Mesothelial cell of epicardium (in vitro differentiated cells): ENCODE measurements around the gene SLC5A1. TPM values are rescaled to one million over a fixed set of nuclear protein-coding genes. Genes with fewer than 3 reads are reported as not detected.
"Not testable (repeated sequence)": the region's sequence is repeated elsewhere in the genome, so short reads cannot be mapped to it uniquely, and the experiment has no call there.

Source experiments
- DNase-seq, 2 experiments: peaks; one replicate each; pipeline ENCODE4 v3.0.0; 2021; ENCODE audit warnings: low spot score in 2 of 2; ENCODE audit not compliant: unreplicated experiment in 2 of 2
- H3K27ac Mint-ChIP-seq: 2 replicates; pipeline ENCODE4 v1.8.0; 2021; ENCODE audit warnings: mixed read lengths
- H3K27me3 Mint-ChIP-seq: 2 replicates; pipeline ENCODE4 v1.8.0; 2021; ENCODE audit warnings: low read depth, mixed read lengths
- H3K36me3 Mint-ChIP-seq: 2 replicates; pipeline ENCODE4 v1.8.0; 2021; ENCODE audit warnings: mixed read lengths
- H3K4me1 Mint-ChIP-seq: 2 replicates; pipeline ENCODE4 v1.8.0; 2021; ENCODE audit warnings: mixed read lengths
- H3K4me3 Mint-ChIP-seq: 2 replicates; pipeline ENCODE4 v1.8.0; 2021; ENCODE audit warnings: mild to moderate bottlenecking, moderate library complexity, mixed read lengths
- H3K9me3 Mint-ChIP-seq: 2 replicates; pipeline ENCODE4 v1.8.0; 2021; ENCODE audit warnings: mixed read lengths
- CTCF ChIP-seq: fragments of 200-600 bp; sonication (generic); IDR thresholded peaks from one replicate; pipeline ENCODE4 v1.5.0; 2021; ENCODE audit warnings: antibody characterized with exemption; ENCODE audit not compliant: unreplicated experiment
- total RNA-seq: library from RNA; stranded (reverse); gene quantifications from 3 replicates; pipeline ENCODE4 v1.2.1, GENCODE V29; 2021

Gene SLC5A1
- total RNA-seq, 1 donor from 2014 or later, result not detected

DNA sequence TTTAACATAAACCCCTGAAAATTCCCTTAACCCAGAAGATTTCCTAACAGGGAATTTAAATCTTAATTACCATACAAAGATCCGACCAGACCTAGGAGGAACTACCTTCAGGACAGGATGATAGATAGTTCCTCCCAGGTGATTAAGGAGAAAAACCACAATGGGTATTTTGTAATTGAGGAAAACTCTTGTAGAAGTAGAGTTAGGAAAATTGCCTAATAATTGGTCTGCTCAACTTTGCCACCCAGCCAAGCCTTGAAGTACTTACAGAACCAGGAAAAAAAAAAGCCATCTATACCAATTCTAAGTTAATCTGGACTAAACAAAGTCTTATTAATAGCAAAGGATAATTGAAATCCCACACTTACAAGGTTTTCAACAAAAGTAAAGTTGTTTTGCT lies 95.5 kb downstream of the SLC5A1 start:
- DNase-seq, H3K4me3 Mint-ChIP-seq, H3K9me3 Mint-ChIP-seq, H3K27ac Mint-ChIP-seq, H3K4me1 Mint-ChIP-seq, H3K36me3 Mint-ChIP-seq: not testable (repeated sequence)
- H3K27me3 Mint-ChIP-seq, result peaks cover 51% of the 10 kb centered on the region

DNA sequence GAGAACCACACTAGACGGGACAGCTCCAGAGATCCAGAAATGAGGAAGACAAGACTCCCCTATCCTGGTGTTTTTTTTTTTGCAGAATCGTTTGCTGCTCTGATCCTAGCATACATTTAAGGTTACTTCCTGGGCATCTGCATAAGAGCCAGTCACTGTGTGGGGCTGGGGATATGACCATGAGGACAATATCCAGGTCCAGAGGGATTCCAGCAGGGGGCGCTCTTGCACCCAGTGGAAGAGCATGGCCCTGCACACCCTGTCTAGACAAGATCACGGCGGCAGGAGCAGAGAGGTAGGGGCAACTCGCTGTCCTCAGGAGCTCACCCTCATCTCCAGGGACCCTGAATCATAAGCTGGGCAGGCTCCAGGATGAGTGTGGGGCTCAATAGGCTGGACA lies 97.6 kb downstream of the SLC5A1 start:
- H3K27me3 Mint-ChIP-seq, result peaks cover 46% of the 10 kb centered on the region
- not testable (repeated sequence) for H3K9me3 Mint-ChIP-seq, H3K4me1 Mint-ChIP-seq, H3K27ac Mint-ChIP-seq, H3K4me3 Mint-ChIP-seq, DNase-seq, H3K36me3 Mint-ChIP-seq
- TF ChIP-seq CTCF, result peak; percentile 19

DNA sequence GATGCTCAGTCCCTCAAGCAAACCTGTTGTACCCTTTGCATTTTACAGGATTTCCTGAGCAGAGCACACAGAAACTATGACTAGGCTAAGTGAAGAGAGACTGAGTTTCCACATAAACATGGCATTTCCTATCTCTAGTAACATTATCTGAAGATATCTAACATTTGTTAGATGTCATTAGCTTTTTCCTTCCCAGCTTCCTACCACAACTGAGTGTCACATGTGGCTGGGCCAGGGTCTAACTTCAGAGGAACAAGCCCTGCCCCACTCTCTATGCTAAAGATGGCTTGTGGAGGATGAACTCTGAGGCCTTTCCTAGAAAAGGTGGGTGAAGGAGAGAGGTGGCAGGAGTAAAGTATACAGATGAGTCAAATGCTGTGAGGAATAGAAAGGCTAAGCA lies 99.5 kb downstream of the SLC5A1 start:
- Mint-ChIP-seq H3K36me3 (no peaks in the 10 kb centered on the region), H3K4me3 (no peak overlapping the region), H3K4me1 (peaks cover 5% of the 10 kb centered on the region), H3K27me3 (peaks cover 38% of the 10 kb centered on the region), H3K27ac (no peak overlapping the region), H3K9me3 (peaks cover 6% of the 10 kb centered on the region)
- TF ChIP-seq CTCF, result no peak
- DNase-seq, result no peak

GRCh38 chr22:32144496-32145274 lies 101.6 kb downstream of the SLC5A1 start:
- Mint-ChIP-seq H3K27ac (no peak overlapping the region), H3K9me3 (peaks cover 11% of the 10 kb centered on the region), H3K27me3 (peaks cover 24% of the 10 kb centered on the region), H3K36me3 (no peaks in the 10 kb centered on the region), H3K4me1 (peaks cover 4% of the 10 kb centered on the region), H3K4me3 (no peak overlapping the region)
- TF ChIP-seq CTCF, result no peak
- DNase-seq, result no peak

GRCh38 chr22:32147128-32147527 lies 104.1 kb downstream of the SLC5A1 start:
- not testable (repeated sequence) for H3K27ac Mint-ChIP-seq, DNase-seq, H3K4me3 Mint-ChIP-seq, H3K4me1 Mint-ChIP-seq, H3K36me3 Mint-ChIP-seq
- peaks cover 11% of the 10 kb centered on the region for H3K9me3 Mint-ChIP-seq
- peaks cover 16% of the 10 kb centered on the region for H3K27me3 Mint-ChIP-seq

DNA sequence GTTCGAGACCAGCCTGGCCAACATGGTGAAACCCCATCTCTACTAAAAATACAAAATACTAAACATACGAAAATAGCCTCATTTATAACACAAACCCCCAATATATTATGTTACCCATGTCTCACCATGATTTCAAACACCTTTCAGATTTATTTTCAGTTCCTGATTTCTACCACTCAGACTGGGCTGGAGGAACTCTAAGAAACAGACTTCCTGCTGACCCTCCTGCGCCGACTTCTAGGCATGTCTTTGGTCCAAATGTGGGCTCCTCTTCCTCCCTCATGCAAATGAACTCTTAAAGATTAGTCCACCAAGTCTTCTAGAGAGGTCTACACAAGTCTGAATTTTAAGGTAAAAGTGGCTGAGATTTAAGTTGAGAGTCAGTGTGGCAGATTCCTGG lies 105.3 kb downstream of the SLC5A1 start:
- not testable (repeated sequence) for H3K36me3 Mint-ChIP-seq, H3K4me1 Mint-ChIP-seq, DNase-seq, H3K27ac Mint-ChIP-seq, H3K4me3 Mint-ChIP-seq
- peaks cover 13% of the 10 kb centered on the region for H3K27me3 Mint-ChIP-seq
- H3K9me3 Mint-ChIP-seq, result peaks cover 11% of the 10 kb centered on the region

GRCh38 chr22:32150647-32151046 lies 107.6 kb downstream of the SLC5A1 start:
- not testable (repeated sequence) for DNase-seq, H3K36me3 Mint-ChIP-seq, H3K4me1 Mint-ChIP-seq, H3K27ac Mint-ChIP-seq, H3K4me3 Mint-ChIP-seq
- H3K27me3 Mint-ChIP-seq, result peaks cover 22% of the 10 kb centered on the region
- H3K9me3 Mint-ChIP-seq, result peaks cover 11% of the 10 kb centered on the region

DNA sequence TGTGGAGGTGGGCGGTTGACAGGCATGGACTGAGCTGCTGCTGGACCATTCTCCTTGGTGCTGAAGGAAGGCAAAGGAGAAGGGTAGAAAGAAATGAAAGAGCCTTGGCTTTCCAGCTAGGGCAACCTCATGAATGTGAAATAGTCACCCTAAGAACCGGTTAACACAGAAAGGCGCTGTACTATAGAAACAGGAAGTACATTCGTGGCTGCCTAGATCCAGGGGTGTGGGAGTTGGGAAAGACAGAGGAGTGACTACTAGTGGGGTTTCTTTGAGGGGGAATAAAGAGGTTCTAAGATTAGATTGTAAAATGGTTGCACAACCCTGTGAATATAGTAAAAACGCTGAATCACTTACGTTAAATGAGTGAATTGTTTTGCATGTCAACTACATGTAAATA lies 108.6 kb downstream of the SLC5A1 start:
- H3K27me3 Mint-ChIP-seq, result peaks cover 27% of the 10 kb centered on the region
- H3K36me3 Mint-ChIP-seq, H3K27ac Mint-ChIP-seq, H3K4me3 Mint-ChIP-seq, DNase-seq, H3K4me1 Mint-ChIP-seq: not testable (repeated sequence)
- peaks cover 11% of the 10 kb centered on the region for H3K9me3 Mint-ChIP-seq

- H3K4me3 Mint-ChIP-seq, H3K4me1 Mint-ChIP-seq, DNase-seq, H3K27ac Mint-ChIP-seq, H3K9me3 Mint-ChIP-seq, H3K36me3 Mint-ChIP-seq: not testable (repeated sequence)
- H3K27me3 Mint-ChIP-seq, result peaks cover 36% of the 10 kb centered on the region
Observed at GRCh38 chr22:32154727-32155126, 111.7 kb downstream of the SLC5A1 start.

DNA sequence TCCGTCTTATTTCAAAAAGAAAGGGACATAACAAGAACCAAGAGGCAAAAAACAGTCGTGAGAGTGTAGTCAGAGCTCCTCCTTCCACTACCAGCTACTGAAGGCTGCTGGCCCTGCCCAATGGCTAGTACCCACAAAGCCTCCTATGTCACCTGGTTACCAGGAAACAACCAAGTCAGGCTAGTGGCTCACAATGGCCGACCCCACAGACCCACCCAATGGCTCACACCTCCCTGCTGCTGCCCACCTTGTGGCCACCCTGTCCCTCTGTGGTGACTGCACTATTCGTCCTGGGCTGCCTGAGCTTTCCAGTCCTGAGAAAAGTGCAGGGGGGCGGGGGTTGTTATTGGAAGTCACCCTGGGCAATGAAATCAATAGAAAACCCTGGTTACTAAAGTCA lies 114.6 kb downstream of the SLC5A1 start:
- not testable (repeated sequence) for DNase-seq, H3K36me3 Mint-ChIP-seq, H3K27ac Mint-ChIP-seq, H3K4me3 Mint-ChIP-seq, H3K4me1 Mint-ChIP-seq, H3K9me3 Mint-ChIP-seq
- H3K27me3 Mint-ChIP-seq, result peaks cover 34% of the 10 kb centered on the region
